Endothelial cell of umbilical vein (primary cell): ENCODE results near the gene FRMD7. TPM values are rescaled to one million over a fixed set of nuclear protein-coding genes. Genes with fewer than 3 reads are reported as not detected.

Experiments
- BruUV-seq: library from RNA; stranded (reverse); fragments of 400-500 nt; replicated peaks from 2 replicates; lab custom pipeline; 2021; lab: Mats Ljungman, UMichigan
- CTCF ChIA-PET: fragments of 300-600, 350-600 bp; sonication (Branson Sonifier 250); formaldehyde crosslinking; loops from one replicate; lab custom pipeline; 2021; ENCODE audit warnings: antibody characterized with exemption, inconsistent platforms; lab: Charles Lee
- POLR2A ChIA-PET: fragments of 300-600, 350-600 bp; sonication (Branson Sonifier 250); formaldehyde crosslinking; loops from one replicate; lab custom pipeline; 2021; ENCODE audit warnings: antibody characterized with exemption, inconsistent platforms; lab: Charles Lee
- DNase-seq: peaks from one replicate; pipeline ENCODE4 v3.0.0-alpha.2; 2011; ENCODE audit warnings: low read depth, low spot score
- FAIRE-seq: peaks from 2 replicates; lab custom pipeline; 2011; peaks lifted over from hg19 to GRCh38; lab: Jason Lieb, UNC
- H2AFZ ChIP-seq: 2 replicates; pipeline ENCODE4 v1.6.0; 2012; ENCODE audit warnings: low read depth, low read length, control low read depth, inconsistent platforms
- H3K27ac ChIP-seq: 2 replicates; pipeline ENCODE4 v1.5.1; 2011; ENCODE audit warnings: low read depth, mild to moderate bottlenecking, control low read depth, low read length, moderate library complexity; ENCODE audit not compliant: insufficient read depth
- H3K27me3 ChIP-seq, 2 experiments: 2 replicates each; pipeline versions ENCODE4 v1.6.0 to v1.6.1; 2011; ENCODE audit warnings: low read length in 2 of 2, mixed read lengths in 1 of 2; ENCODE audit not compliant: control insufficient read depth in 2 of 2, insufficient read depth in 2 of 2
- H3K36me3 ChIP-seq, 2 experiments: 2 replicates in 1 of 2; 3 replicates in 1 of 2; pipeline ENCODE4 v1.5.1; 2011; ENCODE audit warnings: low read length in 2 of 2, mild to moderate bottlenecking in 1 of 2, moderate library complexity in 1 of 2; ENCODE audit not compliant: control insufficient read depth in 2 of 2, insufficient read depth in 2 of 2; ENCODE audit errors: extremely low read depth in 1 of 2
- H3K4me1 ChIP-seq: 3 replicates; pipeline ENCODE4 v1.5.1; 2011; ENCODE audit warnings: mild to moderate bottlenecking, low read length; ENCODE audit not compliant: control insufficient read depth, insufficient read depth; ENCODE audit errors: extremely low read depth
- H3K4me2 ChIP-seq: 2 replicates; pipeline ENCODE4 v1.6.1; 2011; ENCODE audit warnings: low read length, control low read depth, mixed read lengths; ENCODE audit not compliant: insufficient read depth
- H3K4me3 ChIP-seq, 3 experiments: fragments of 200-600 bp in 1 of 3; sonication (generic), shearing (Covaris generic) in 1 of 3; replicated peaks in 1 of 3; 2 replicates each; pipeline ENCODE4 v1.5.1; 2011 to 2016; ENCODE audit warnings: control low read depth in 3 of 3, low read length in 3 of 3, mild to moderate bottlenecking in 2 of 3, inconsistent platforms in 1 of 3, low read depth in 1 of 3, moderate library complexity in 1 of 3; ENCODE audit not compliant: insufficient read depth in 1 of 3
- H3K79me2 ChIP-seq: 2 replicates; pipeline ENCODE4 v1.6.0; 2012; ENCODE audit warnings: low read length, inconsistent platforms; ENCODE audit not compliant: control insufficient read depth, insufficient read depth
- H3K9ac ChIP-seq: replicated peaks from 2 replicates; pipeline ENCODE3; 2011; ENCODE audit warnings: low read length, control low read depth; ENCODE audit not compliant: insufficient read depth; ENCODE audit errors: extremely low read depth
- H3K9me1 ChIP-seq: replicated peaks from 3 replicates; pipeline ENCODE4 v1.6.0; 2011; ENCODE audit warnings: mild to moderate bottlenecking, low read length; ENCODE audit not compliant: control insufficient read depth, insufficient read depth; ENCODE audit errors: extremely low read depth
- H3K9me3 ChIP-seq: replicated peaks from 2 replicates; pipeline ENCODE4 v1.5.1; 2012; ENCODE audit warnings: low read length, inconsistent platforms; ENCODE audit not compliant: control insufficient read depth, insufficient read depth
- H4K20me1 ChIP-seq: replicated peaks from 2 replicates; pipeline ENCODE3; 2011; ENCODE audit warnings: mild to moderate bottlenecking, low read length; ENCODE audit not compliant: control insufficient read depth, insufficient read depth; ENCODE audit errors: extremely low read depth
- EZH2 ChIP-seq: IDR thresholded peaks from 2 replicates; pipeline ENCODE4 v1.6.1; 2012; ENCODE audit warnings: borderline replicate concordance, low read depth, mild to moderate bottlenecking, moderate library complexity, low read length, inconsistent platforms; ENCODE audit not compliant: severe bottlenecking
- FOS ChIP-seq: IDR thresholded peaks from 2 replicates; pipeline ENCODE4 v1.6.1; 2011; ENCODE audit warnings: mild to moderate bottlenecking, low read length, moderate library complexity, borderline replicate concordance; ENCODE audit not compliant: insufficient read depth
- GATA2 ChIP-seq: IDR thresholded peaks from 2 replicates; pipeline ENCODE4 v1.7.0; 2011; ENCODE audit warnings: low read depth, mild to moderate bottlenecking, moderate library complexity, mixed read lengths, low read length; ENCODE audit not compliant: insufficient read length, insufficient read depth
- JUN ChIP-seq: IDR thresholded peaks from 2 replicates; pipeline ENCODE4 v1.6.1; 2011; ENCODE audit warnings: borderline replicate concordance, low read depth; ENCODE audit not compliant: insufficient read length, insufficient read depth
- MYC ChIP-seq: IDR thresholded peaks from one replicate; pipeline ENCODE4 v1.6.1; 2011; ENCODE audit warnings: mild to moderate bottlenecking, low read depth, low read length
- dilution Hi-C: fragments of 300-500 bp; cut with MboI; formaldehyde crosslinking; loops from one replicate; pipeline ENCODE4 v1.15.0; 2019; ENCODE audit warnings: low sequenced_read_pairs; ENCODE audit not compliant: extremely low pct_ligation_motif_present
- intact Hi-C: fragments of 100-400 bp; cut with micrococcal nuclease; formaldehyde crosslinking; loops from one replicate; pipeline ENCODE4 v1.10.0; 2022
- polyA plus RNA-seq, 4 experiments: library from polyadenylated mRNA; depleted of rRNA in 3 of 4; stranded (reverse) in 3 of 4; unstranded in 1 of 4; fragments of >200 nt; gene quantifications; 2 replicates each; pipeline versions ENCODE4 v1.2.1 to v1.2.3, GENCODE V29; 2011 to 2012; ENCODE audit warnings: missing spikeins in 1 of 4
- total RNA-seq: library from RNA; stranded (reverse); gene quantifications from 2 replicates; pipeline ENCODE4 v1.2.3, GENCODE V29; 2021
- TF ChIP-seq, protein P1 (sequence below), 2 donors: IDR thresholded peaks; 1 replicate in 1 of 2; 2 replicates in 1 of 2; pipeline ENCODE4 v1.5.1; 2011; ENCODE audit warnings: low read length in 2 of 2, mild to moderate bottlenecking in 2 of 2, moderate library complexity in 2 of 2, control low read depth in 1 of 2, inconsistent platforms in 1 of 2, low read depth in 1 of 2; ENCODE audit not compliant: insufficient read depth in 1 of 2; ENCODE audit errors: extremely low read depth in 1 of 2

Gene FRMD7
- total and polyA plus RNA-seq, 2 donors (not counting 3 experiments of a cell fraction or from before 2014, with no cell fraction given), result not detected

DNA sequence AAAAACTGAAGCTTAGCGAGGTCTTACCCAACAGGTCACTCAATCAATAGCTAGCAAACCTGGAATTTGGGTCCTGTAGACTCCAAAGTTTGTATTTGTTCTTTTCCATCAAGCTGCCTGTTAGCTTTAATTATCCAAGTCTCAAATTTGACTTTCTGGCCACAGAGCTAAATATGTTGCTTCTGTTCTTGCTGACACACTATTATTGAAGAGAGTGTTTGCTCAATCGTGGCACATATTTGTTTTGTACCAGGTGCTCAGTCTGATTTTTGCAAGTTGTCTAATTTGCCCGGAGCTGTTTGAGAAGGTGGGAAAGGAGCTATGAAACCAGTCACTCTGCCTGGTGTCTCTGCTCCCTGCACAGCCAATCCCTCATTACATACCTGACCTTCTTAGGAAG, 41.7 kb upstream of the FRMD7 start:
- Histone ChIP-seq H3K4me2 (no peak overlapping the region), H3K79me2 (no peaks in the 10 kb centered on the region), H2AFZ (no peak overlapping the region), H3K9me3 (no peaks in the 10 kb centered on the region), H3K4me3 (no peak overlapping the region), H3K36me3 (no peaks in the 10 kb centered on the region), H3K9ac (no peak overlapping the region), H3K4me1 (no peaks in the 10 kb centered on the region), H3K27me3 (peaks cover 0 to 2% of the 10 kb centered on the region in 2 experiments), H3K9me1 (no peaks in the 10 kb centered on the region), H4K20me1 (no peaks in the 10 kb centered on the region), H3K27ac (no peak overlapping the region)
- CTCF ChIA-PET, result interaction anchor here (0.7 kb wide), 1 partner anchor 98 kb away, joined by 3 read pairs; no protein-coding TSS in a partner anchor
- no peak for DNase-seq
- no TSS peak for BruUV-seq
- intact Hi-C loops (no loop called here), dilution Hi-C loops (no loop called here)
- TF ChIP-seq JUN, result no peak
- TF ChIP-seq FOS, result no peak
- TF ChIP-seq GATA2, result no peak
- TF ChIP-seq EZH2, result no peak
- no peak for TF ChIP-seq MYC
- TF ChIP-seq, protein P1, sequence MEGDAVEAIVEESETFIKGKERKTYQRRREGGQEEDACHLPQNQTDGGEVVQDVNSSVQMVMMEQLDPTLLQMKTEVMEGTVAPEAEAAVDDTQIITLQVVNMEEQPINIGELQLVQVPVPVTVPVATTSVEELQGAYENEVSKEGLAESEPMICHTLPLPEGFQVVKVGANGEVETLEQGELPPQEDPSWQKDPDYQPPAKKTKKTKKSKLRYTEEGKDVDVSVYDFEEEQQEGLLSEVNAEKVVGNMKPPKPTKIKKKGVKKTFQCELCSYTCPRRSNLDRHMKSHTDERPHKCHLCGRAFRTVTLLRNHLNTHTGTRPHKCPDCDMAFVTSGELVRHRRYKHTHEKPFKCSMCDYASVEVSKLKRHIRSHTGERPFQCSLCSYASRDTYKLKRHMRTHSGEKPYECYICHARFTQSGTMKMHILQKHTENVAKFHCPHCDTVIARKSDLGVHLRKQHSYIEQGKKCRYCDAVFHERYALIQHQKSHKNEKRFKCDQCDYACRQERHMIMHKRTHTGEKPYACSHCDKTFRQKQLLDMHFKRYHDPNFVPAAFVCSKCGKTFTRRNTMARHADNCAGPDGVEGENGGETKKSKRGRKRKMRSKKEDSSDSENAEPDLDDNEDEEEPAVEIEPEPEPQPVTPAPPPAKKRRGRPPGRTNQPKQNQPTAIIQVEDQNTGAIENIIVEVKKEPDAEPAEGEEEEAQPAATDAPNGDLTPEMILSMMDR (IDR thresholded peaks at IDR 0.05; ENCODE audit: extremely low read depth in 1 of 2, insufficient read depth in 1 of 2, low read depth in 1 of 2, low read length in 2 of 2), result no peak
- FAIRE-seq, result no peak
- POLR2A ChIA-PET, result no interaction called here
